PFSK-1 (cell line): ENCODE results near the gene FIGNL2.

ENCODE experiments used
- FOXP2 ChIP-seq: optimal IDR thresholded peaks from 2 replicates; pipeline ENCODE3; 2011; ENCODE audit warnings: borderline replicate concordance, control low read depth, inconsistent platforms; ENCODE audit not compliant: insufficient read depth; ENCODE audit errors: extremely low read length, extremely low read depth
- POLR2AphosphoS5 ChIP-seq: IDR thresholded peaks from 2 replicates; pipeline ENCODE4 v1.6.1; 2012; ENCODE audit warnings: low read depth, mild to moderate bottlenecking, control low read depth, low read length, moderate library complexity
- SIN3A ChIP-seq: IDR thresholded peaks from 2 replicates; pipeline ENCODE4 v1.6.1; 2012; ENCODE audit warnings: mild to moderate bottlenecking, low read length, moderate library complexity, borderline replicate concordance; ENCODE audit not compliant: insufficient read depth
- TAF1 ChIP-seq: IDR thresholded peaks from 2 replicates; pipeline ENCODE4 v1.6.1; 2012; ENCODE audit warnings: low read length, control low read depth, borderline replicate concordance; ENCODE audit not compliant: insufficient read depth
- TF ChIP-seq, protein P1 (sequence below), 2 experiments: IDR thresholded peaks; 2 replicates each; pipeline versions ENCODE4 v1.6.1 to v1.8.0; 2011 to 2012; ENCODE audit warnings: low read depth in 2 of 2, low read length in 2 of 2, control low read depth in 1 of 2, inconsistent platforms in 1 of 2, mild to moderate bottlenecking in 1 of 2, moderate library complexity in 1 of 2; ENCODE audit not compliant: insufficient read depth in 1 of 2

FIGNL2 gene

DNA sequence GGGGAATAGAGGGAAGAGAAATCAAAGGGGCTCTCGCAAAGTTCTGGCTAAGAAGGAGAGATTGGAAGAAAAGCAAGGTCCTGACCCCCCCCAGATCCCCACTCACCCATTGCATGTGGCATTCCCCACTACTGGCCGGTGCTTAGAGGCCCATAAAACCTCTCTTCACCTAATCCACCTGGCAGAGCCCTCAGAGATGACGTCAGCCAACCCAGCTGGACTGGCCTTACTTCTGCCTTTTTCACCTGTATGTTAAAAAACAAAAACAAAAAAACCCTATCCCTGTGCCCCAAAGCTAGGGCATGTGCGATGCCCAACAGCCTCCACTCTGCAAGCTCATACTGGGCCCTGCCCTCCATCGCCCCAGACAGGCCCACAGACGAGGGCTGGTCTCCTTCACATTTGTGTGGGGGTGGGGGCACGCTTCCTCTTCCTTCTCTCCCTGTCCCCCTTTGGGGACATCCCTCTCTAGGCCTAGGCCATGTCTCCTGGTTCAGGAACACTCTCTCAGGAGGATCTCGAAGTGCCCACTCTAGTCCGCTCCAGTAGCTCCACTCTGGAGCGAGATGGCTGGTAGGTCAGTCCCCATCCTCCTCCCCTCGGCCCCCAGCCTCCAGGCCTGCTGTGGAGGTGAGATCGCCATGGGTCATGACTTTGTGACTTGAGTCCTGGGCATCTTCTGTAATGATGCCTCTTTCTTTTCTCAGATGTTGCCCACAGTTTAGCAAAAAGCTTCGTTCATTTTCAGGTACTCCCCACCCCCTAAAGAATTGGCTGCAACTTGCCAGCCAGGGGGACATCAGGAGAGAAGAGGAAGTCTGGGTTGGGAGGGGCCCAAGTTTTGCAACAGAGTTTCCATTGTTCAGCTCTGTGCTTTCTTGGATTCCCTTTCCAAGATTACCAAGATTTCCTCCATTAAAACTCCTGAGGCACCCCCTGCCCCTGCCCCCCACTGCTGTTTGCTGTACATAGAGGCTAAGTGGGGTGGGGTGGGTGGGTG, 37.0 kb downstream of the FIGNL2 start:
- no peak for TF ChIP-seq TAF1
- TF ChIP-seq, protein P1, sequence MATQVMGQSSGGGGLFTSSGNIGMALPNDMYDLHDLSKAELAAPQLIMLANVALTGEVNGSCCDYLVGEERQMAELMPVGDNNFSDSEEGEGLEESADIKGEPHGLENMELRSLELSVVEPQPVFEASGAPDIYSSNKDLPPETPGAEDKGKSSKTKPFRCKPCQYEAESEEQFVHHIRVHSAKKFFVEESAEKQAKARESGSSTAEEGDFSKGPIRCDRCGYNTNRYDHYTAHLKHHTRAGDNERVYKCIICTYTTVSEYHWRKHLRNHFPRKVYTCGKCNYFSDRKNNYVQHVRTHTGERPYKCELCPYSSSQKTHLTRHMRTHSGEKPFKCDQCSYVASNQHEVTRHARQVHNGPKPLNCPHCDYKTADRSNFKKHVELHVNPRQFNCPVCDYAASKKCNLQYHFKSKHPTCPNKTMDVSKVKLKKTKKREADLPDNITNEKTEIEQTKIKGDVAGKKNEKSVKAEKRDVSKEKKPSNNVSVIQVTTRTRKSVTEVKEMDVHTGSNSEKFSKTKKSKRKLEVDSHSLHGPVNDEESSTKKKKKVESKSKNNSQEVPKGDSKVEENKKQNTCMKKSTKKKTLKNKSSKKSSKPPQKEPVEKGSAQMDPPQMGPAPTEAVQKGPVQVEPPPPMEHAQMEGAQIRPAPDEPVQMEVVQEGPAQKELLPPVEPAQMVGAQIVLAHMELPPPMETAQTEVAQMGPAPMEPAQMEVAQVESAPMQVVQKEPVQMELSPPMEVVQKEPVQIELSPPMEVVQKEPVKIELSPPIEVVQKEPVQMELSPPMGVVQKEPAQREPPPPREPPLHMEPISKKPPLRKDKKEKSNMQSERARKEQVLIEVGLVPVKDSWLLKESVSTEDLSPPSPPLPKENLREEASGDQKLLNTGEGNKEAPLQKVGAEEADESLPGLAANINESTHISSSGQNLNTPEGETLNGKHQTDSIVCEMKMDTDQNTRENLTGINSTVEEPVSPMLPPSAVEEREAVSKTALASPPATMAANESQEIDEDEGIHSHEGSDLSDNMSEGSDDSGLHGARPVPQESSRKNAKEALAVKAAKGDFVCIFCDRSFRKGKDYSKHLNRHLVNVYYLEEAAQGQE (IDR thresholded peaks at IDR 0.05; ENCODE audit: insufficient read depth in 1 of 2, low read depth in 2 of 2, low read length in 2 of 2): no peak
- no peak for TF ChIP-seq POLR2AphosphoS5
- no peak for TF ChIP-seq FOXP2
- TF ChIP-seq SIN3A: no peak

DNA sequence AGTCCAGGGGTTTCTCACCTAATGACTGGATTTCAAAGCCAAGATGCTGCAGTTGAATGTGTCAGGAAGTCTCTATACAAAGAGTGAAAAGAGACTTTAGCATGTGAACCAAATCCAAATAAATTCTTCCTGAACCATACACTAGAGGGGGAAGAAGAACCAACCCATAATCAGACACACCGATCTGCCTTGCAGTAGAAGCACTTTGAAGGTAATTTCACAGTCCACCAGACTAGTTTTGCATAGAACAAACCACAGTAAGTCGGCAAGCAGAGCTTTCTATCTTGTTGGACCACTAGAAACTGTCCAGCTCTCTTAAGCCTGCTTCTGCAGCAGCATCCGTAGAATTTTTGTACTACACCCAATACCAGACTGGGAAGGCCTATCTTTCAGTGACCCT, 39.3 kb downstream of the FIGNL2 start:
- no peak for TF ChIP-seq FOXP2
- TF ChIP-seq, protein P1 (IDR thresholded peaks at IDR 0.05; ENCODE audit: insufficient read depth in 1 of 2, low read depth in 2 of 2, low read length in 2 of 2): no peak
- no peak for TF ChIP-seq POLR2AphosphoS5
- TF ChIP-seq SIN3A: no peak
- no peak for TF ChIP-seq TAF1

GRCh38 chr12:51806896-51807295, 41.6 kb downstream of the FIGNL2 start:
- no peak for TF ChIP-seq SIN3A
- TF ChIP-seq FOXP2: no peak
- no peak for TF ChIP-seq TAF1
- TF ChIP-seq, protein P1 (IDR thresholded peaks at IDR 0.05; ENCODE audit: insufficient read depth in 1 of 2, low read depth in 2 of 2, low read length in 2 of 2): no peak
- TF ChIP-seq POLR2AphosphoS5: no peak

- TF ChIP-seq FOXP2: no peak
- no peak for TF ChIP-seq TAF1
- TF ChIP-seq POLR2AphosphoS5: no peak
- TF ChIP-seq, protein P1 (IDR thresholded peaks at IDR 0.05; ENCODE audit: insufficient read depth in 1 of 2, low read depth in 2 of 2, low read length in 2 of 2): no peak
- TF ChIP-seq SIN3A: no peak
Observed at GRCh38 chr12:51801027-51801426, 47.5 kb downstream of the FIGNL2 start.
